ENCODE data around the gene KRT3.

Gene KRT3

GRCh38 chr12:52769946-52770345 is 26.0 kb downstream of the KRT3 start:
- Histone ChIP-seq H3K4me1 (ENCODE audit: control insufficient read depth in 1 of 2, insufficient read depth in 1 of 2, low read depth in 1 of 2, low read length in 1 of 2) (no peaks in the 10 kb centered on the region), H3K27ac (no peak overlapping the region), H3K27me3 (peaks cover 4% of the 10 kb centered on the region), H3K9me3 (no peaks in the 10 kb centered on the region), H3K4me3 (ENCODE audit: low read depth in 1 of 2, low read length in 1 of 2) (no peak overlapping the region), H3K36me3 (no peaks in the 10 kb centered on the region)
- TF ChIP-seq, protein P1, sequence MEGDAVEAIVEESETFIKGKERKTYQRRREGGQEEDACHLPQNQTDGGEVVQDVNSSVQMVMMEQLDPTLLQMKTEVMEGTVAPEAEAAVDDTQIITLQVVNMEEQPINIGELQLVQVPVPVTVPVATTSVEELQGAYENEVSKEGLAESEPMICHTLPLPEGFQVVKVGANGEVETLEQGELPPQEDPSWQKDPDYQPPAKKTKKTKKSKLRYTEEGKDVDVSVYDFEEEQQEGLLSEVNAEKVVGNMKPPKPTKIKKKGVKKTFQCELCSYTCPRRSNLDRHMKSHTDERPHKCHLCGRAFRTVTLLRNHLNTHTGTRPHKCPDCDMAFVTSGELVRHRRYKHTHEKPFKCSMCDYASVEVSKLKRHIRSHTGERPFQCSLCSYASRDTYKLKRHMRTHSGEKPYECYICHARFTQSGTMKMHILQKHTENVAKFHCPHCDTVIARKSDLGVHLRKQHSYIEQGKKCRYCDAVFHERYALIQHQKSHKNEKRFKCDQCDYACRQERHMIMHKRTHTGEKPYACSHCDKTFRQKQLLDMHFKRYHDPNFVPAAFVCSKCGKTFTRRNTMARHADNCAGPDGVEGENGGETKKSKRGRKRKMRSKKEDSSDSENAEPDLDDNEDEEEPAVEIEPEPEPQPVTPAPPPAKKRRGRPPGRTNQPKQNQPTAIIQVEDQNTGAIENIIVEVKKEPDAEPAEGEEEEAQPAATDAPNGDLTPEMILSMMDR (IDR thresholded peaks at IDR 0.05), result no peak

GRCh38 chr12:52769354-52769753 is 26.6 kb downstream of the KRT3 start:
- Histone ChIP-seq H3K4me1 (ENCODE audit: control insufficient read depth in 1 of 2, insufficient read depth in 1 of 2, low read depth in 1 of 2, low read length in 1 of 2) (no peaks in the 10 kb centered on the region), H3K36me3 (no peaks in the 10 kb centered on the region), H3K9me3 (no peaks in the 10 kb centered on the region), H3K27me3 (peaks cover 8% of the 10 kb centered on the region), H3K27ac (no peak overlapping the region), H3K4me3 (ENCODE audit: low read depth in 1 of 2, low read length in 1 of 2) (no peak overlapping the region)
- TF ChIP-seq, protein P1 (IDR thresholded peaks at IDR 0.05), result no peak

- H3K4me1 ChIP-seq (ENCODE audit: control insufficient read depth in 1 of 2, insufficient read depth in 1 of 2, low read depth in 1 of 2, low read length in 1 of 2), result no peaks in the 10 kb centered on the region
- H3K27ac ChIP-seq, result no peak overlapping the region
- TF ChIP-seq, protein P1 (IDR thresholded peaks at IDR 0.05), result no peak
- H3K27me3 ChIP-seq, result peaks cover 8% of the 10 kb centered on the region
- H3K4me3 ChIP-seq (ENCODE audit: low read depth in 1 of 2, low read length in 1 of 2), result no peak overlapping the region
- no peaks in the 10 kb centered on the region for H3K9me3 ChIP-seq
- H3K36me3 ChIP-seq, result no peaks in the 10 kb centered on the region
These were observed 27.3 kb downstream of the KRT3 start for GRCh38 chr12:52768479-52769200.

GRCh38 chr12:52767427-52767826 is 28.5 kb downstream of the KRT3 start:
- Histone ChIP-seq H3K4me3 (ENCODE audit: low read depth in 1 of 2, low read length in 1 of 2) (no peak overlapping the region), H3K9me3 (no peaks in the 10 kb centered on the region), H3K4me1 (ENCODE audit: control insufficient read depth in 1 of 2, insufficient read depth in 1 of 2, low read depth in 1 of 2, low read length in 1 of 2) (no peaks in the 10 kb centered on the region), H3K27ac (no peak overlapping the region), H3K36me3 (no peaks in the 10 kb centered on the region), H3K27me3 (peaks cover 5% of the 10 kb centered on the region)
- TF ChIP-seq, protein P1 (IDR thresholded peaks at IDR 0.05), result no peak

GRCh38 chr12:52767020-52767379 is 28.9 kb downstream of the KRT3 start:
- H3K27ac ChIP-seq, result no peak overlapping the region
- TF ChIP-seq, protein P1 (IDR thresholded peaks at IDR 0.05), result no peak
- H3K27me3 ChIP-seq, result peaks cover 5% of the 10 kb centered on the region
- no peaks in the 10 kb centered on the region for H3K4me1 ChIP-seq (ENCODE audit: control insufficient read depth in 1 of 2, insufficient read depth in 1 of 2, low read depth in 1 of 2, low read length in 1 of 2)
- no peak overlapping the region for H3K4me3 ChIP-seq (ENCODE audit: low read depth in 1 of 2, low read length in 1 of 2)
- no peaks in the 10 kb centered on the region for H3K36me3 ChIP-seq
- no peaks in the 10 kb centered on the region for H3K9me3 ChIP-seq
